Measurements from ENCODE around the gene NEUROG3. TPM values are rescaled to one million over a fixed set of nuclear protein-coding genes. Genes with fewer than 3 reads are reported as not detected.

The NEUROG3 gene
- total RNA-seq: under 1 TPM in 1 of 5 experiments, not detected in 4; 0.24 TPM
- not detected for polyA plus RNA-seq
- not detected for total RNA-seq

GRCh38 chr10:69573056-69573806, at the start of gene NEUROG3:
Gene NEUROG3, minus strand, starts transcription at chr10:69573422. Its CDS starts 379 bp downstream, at chr10:69573043.
- intact Hi-C loops (cut with micrococcal nuclease): loop anchor here in 1 of 2 donors (5.0 kb wide), 2 partner anchors 56 to 59 kb away; partner anchors contain the start of gene FAM241B

GRCh38 chr10:69620625-69621024, 47.4 kb upstream of the NEUROG3 start:
- no peaks in the 10 kb centered on the region for H3K27me3 ChIP-seq (ENCODE audit: control insufficient read depth in 2 of 2, insufficient read depth in 2 of 2, low read length in 2 of 2)
- DNase-seq (no peak), ATAC-seq (no peak)
- peaks cover 0 to 12% (median 0%) of the 10 kb centered on the region in 3 experiments for H3K9me3 ChIP-seq (ENCODE audit: control insufficient read depth in 2 of 3, low read length in 3 of 3)
- H3K4me3 ChIP-seq (ENCODE audit: low read length): no peak overlapping the region
- peak overlapping the region in 7 of 10 donors; percentile 11 to 63 (median 55) for H3K4me3 Mint-ChIP-seq
- peaks cover 19 to 61% (median 52%) of the 10 kb centered on the region in 7 donors for H3K4me1 Mint-ChIP-seq
- intact Hi-C loops (cut with micrococcal nuclease): no loop called here
- peaks cover 0 to 28% (median 12%) of the 10 kb centered on the region in 11 donors for H3K9me3 Mint-ChIP-seq
- CTCF ChIA-PET: interaction anchor here (0.9 to 1.3 kb wide), 2 partner anchors 9 to 16 kb away, joined by 3 read pairs; no protein-coding TSS in a partner anchor
- H3K36me3 ChIP-seq (ENCODE audit: control insufficient read depth in 2 of 3, insufficient read depth in 3 of 3, low read length in 3 of 3): no peaks in the 10 kb centered on the region
- POLR2A ChIA-PET: no interaction called here
- H3K27me3 Mint-ChIP-seq: peaks cover 0 to 14% (median 0%) of the 10 kb centered on the region in 5 donors
- H3K27ac ChIP-seq (ENCODE audit: low read depth, low read length): no peak overlapping the region
- peak overlapping the region in 2 of 9 donors; percentile 52 to 67 for H3K27ac Mint-ChIP-seq
- peaks cover 3 to 20% (median 7%) of the 10 kb centered on the region in 5 donors for H3K36me3 Mint-ChIP-seq
- H3K4me1 ChIP-seq (ENCODE audit: control insufficient read depth in 2 of 2, insufficient read depth in 2 of 2, low read length in 2 of 2): peaks cover 7 to 34% of the 10 kb centered on the region in 2 donors

More at GRCh38 chr10:69573056-69573806, at the start of gene NEUROG3:
- Histone ChIP-seq H3K27ac (ENCODE audit: low read depth, low read length) (no peak within 1 kb of the TSS), H3K9me3 (ENCODE audit: control insufficient read depth in 2 of 3, low read length in 3 of 3) (no peaks in the 10 kb centered on the region), H3K4me1 (ENCODE audit: control insufficient read depth in 2 of 2, insufficient read depth in 2 of 2, low read length in 2 of 2) (peaks cover 9 to 13% of the 10 kb centered on the region in 2 donors), H3K36me3 (ENCODE audit: control insufficient read depth in 2 of 3, insufficient read depth in 3 of 3, low read length in 3 of 3) (no peaks in the 10 kb centered on the region), H3K27me3 (ENCODE audit: control insufficient read depth in 2 of 2, insufficient read depth in 2 of 2, low read length in 2 of 2) (peaks cover 4 to 29% of the 10 kb centered on the region in 2 donors), H3K4me3 (ENCODE audit: low read length) (peak within 1 kb of the TSS; percentile 47)
- peak; percentile 44 for ATAC-seq
- no peak for DNase-seq
- H3K27me3 Mint-ChIP-seq: peaks cover 74 to 92% (median 80%) of the 10 kb centered on the region in 5 donors
- peak within 1 kb of the TSS; percentile 69 to 87 (median 82) for H3K4me3 Mint-ChIP-seq
- H3K36me3 Mint-ChIP-seq: no peaks in the 10 kb centered on the region
- H3K4me1 Mint-ChIP-seq: peaks cover 15 to 41% (median 28%) of the 10 kb centered on the region in 7 donors
- H3K9me3 Mint-ChIP-seq: peaks cover 0 to 3% (median 0%) of the 10 kb centered on the region in 11 donors
- ChIA-PET POLR2A (no interaction called here), CTCF (interaction anchor here (0.6 to 0.8 kb wide), 2 partner anchors 58 to 1791 kb away, joined by 3 read pairs; no protein-coding TSS in a partner anchor)
- no peak within 1 kb of the TSS for H3K27ac Mint-ChIP-seq

GRCh38 chr10:69619626-69620025, 46.4 kb upstream of the NEUROG3 start:
- H3K27ac Mint-ChIP-seq: no peak overlapping the region
- H3K4me1 Mint-ChIP-seq: peaks cover 18 to 52% (median 43%) of the 10 kb centered on the region in 7 donors
- CTCF ChIA-PET: interaction anchor here (1.0 to 1.4 kb wide), 4 partner anchors 10 to 121 kb away, joined by 3 to 4 read pairs (median 3); no protein-coding TSS in a partner anchor
- DNase-seq (no peak), ATAC-seq (no peak)
- intact Hi-C loops (cut with micrococcal nuclease): no loop called here
- H3K36me3 Mint-ChIP-seq: peaks cover 3 to 12% (median 5%) of the 10 kb centered on the region in 5 donors
- H3K4me3 ChIP-seq (ENCODE audit: low read length): no peak overlapping the region
- POLR2A ChIA-PET: no interaction called here
- H3K4me3 Mint-ChIP-seq: no peak overlapping the region
- no peaks in the 10 kb centered on the region for H3K36me3 ChIP-seq (ENCODE audit: control insufficient read depth in 2 of 3, insufficient read depth in 3 of 3, low read length in 3 of 3)
- H3K9me3 Mint-ChIP-seq: peaks cover 0 to 20% (median 11%) of the 10 kb centered on the region in 11 donors
- peaks cover 7 to 29% of the 10 kb centered on the region in 2 donors for H3K4me1 ChIP-seq (ENCODE audit: control insufficient read depth in 2 of 2, insufficient read depth in 2 of 2, low read length in 2 of 2)
- peaks cover 0 to 16% (median 0%) of the 10 kb centered on the region in 5 donors for H3K27me3 Mint-ChIP-seq
- no peaks in the 10 kb centered on the region for H3K27me3 ChIP-seq (ENCODE audit: control insufficient read depth in 2 of 2, insufficient read depth in 2 of 2, low read length in 2 of 2)
- no peak overlapping the region for H3K27ac ChIP-seq (ENCODE audit: low read depth, low read length)
- peaks cover 0 to 12% (median 0%) of the 10 kb centered on the region in 3 experiments for H3K9me3 ChIP-seq (ENCODE audit: control insufficient read depth in 2 of 3, low read length in 3 of 3)

- Histone ChIP-seq H3K27me3 (ENCODE audit: control insufficient read depth in 2 of 2, insufficient read depth in 2 of 2, low read length in 2 of 2) (no peaks in the 10 kb centered on the region), H3K36me3 (ENCODE audit: control insufficient read depth in 2 of 3, insufficient read depth in 3 of 3, low read length in 3 of 3) (no peaks in the 10 kb centered on the region), H3K4me3 (ENCODE audit: low read length) (no peak overlapping the region), H3K27ac (ENCODE audit: low read depth, low read length) (no peak overlapping the region), H3K4me1 (ENCODE audit: control insufficient read depth in 2 of 2, insufficient read depth in 2 of 2, low read length in 2 of 2) (peaks cover under 1 to 24% of the 10 kb centered on the region in 2 donors), H3K9me3 (ENCODE audit: control insufficient read depth in 2 of 3, low read length in 3 of 3) (peaks cover 0 to 6% (median 0%) of the 10 kb centered on the region in 3 experiments)
- intact Hi-C loops (cut with micrococcal nuclease): no loop called here
- ChIA-PET POLR2A (no interaction called here), CTCF (interaction anchor here (1.0 to 1.4 kb wide), 3 partner anchors 10 to 120 kb away, joined by 3 to 4 read pairs (median 3); no protein-coding TSS in a partner anchor)
- H3K27ac Mint-ChIP-seq: no peak overlapping the region
- H3K4me1 Mint-ChIP-seq: peaks cover 9 to 43% (median 34%) of the 10 kb centered on the region in 7 donors
- no peak for ATAC-seq
- peaks cover 0 to 13% (median 4%) of the 10 kb centered on the region in 11 donors for H3K9me3 Mint-ChIP-seq
- H3K4me3 Mint-ChIP-seq: no peak overlapping the region
- no peak for DNase-seq
- H3K27me3 Mint-ChIP-seq: peaks cover 0 to 19% (median 0%) of the 10 kb centered on the region in 5 donors
- peaks cover 1 to 5% (median 2%) of the 10 kb centered on the region in 5 donors for H3K36me3 Mint-ChIP-seq
Measured at GRCh38 chr10:69618746-69619145, 45.5 kb upstream of the NEUROG3 start.

- H3K4me3 Mint-ChIP-seq: no peak overlapping the region
- Histone ChIP-seq H3K9me3 (ENCODE audit: control insufficient read depth in 2 of 3, low read length in 3 of 3) (no peaks in the 10 kb centered on the region), H3K4me1 (ENCODE audit: control insufficient read depth in 2 of 2, insufficient read depth in 2 of 2, low read length in 2 of 2) (peaks cover 0 to 15% of the 10 kb centered on the region in 2 donors), H3K36me3 (ENCODE audit: control insufficient read depth in 2 of 3, insufficient read depth in 3 of 3, low read length in 3 of 3) (no peaks in the 10 kb centered on the region), H3K4me3 (ENCODE audit: low read length) (no peak overlapping the region), H3K27me3 (ENCODE audit: control insufficient read depth in 2 of 2, insufficient read depth in 2 of 2, low read length in 2 of 2) (no peaks in the 10 kb centered on the region), H3K27ac (ENCODE audit: low read depth, low read length) (no peak overlapping the region)
- intact Hi-C loops (cut with micrococcal nuclease): no loop called here
- peaks cover 0 to 5% (median 0%) of the 10 kb centered on the region in 5 donors for H3K36me3 Mint-ChIP-seq
- no peak for DNase-seq
- peaks cover 0 to 28% (median 0%) of the 10 kb centered on the region in 5 donors for H3K27me3 Mint-ChIP-seq
- no peak for ATAC-seq
- H3K27ac Mint-ChIP-seq: no peak overlapping the region
- ChIA-PET POLR2A (no interaction called here), CTCF (interaction anchor here (0.8 to 1.0 kb wide), 2 partner anchors 13 to 99 kb away, joined by 3 to 4 read pairs; partner anchors contain the start of gene FAM241B)
- H3K9me3 Mint-ChIP-seq: peaks cover 0 to 3% (median 0%) of the 10 kb centered on the region in 11 donors
- H3K4me1 Mint-ChIP-seq: peaks cover 5 to 23% (median 21%) of the 10 kb centered on the region in 7 donors
Measured at GRCh38 chr10:69616358-69616757, 43.1 kb upstream of the NEUROG3 start.

- Histone ChIP-seq H3K27me3 (ENCODE audit: control insufficient read depth in 2 of 2, insufficient read depth in 2 of 2, low read length in 2 of 2) (no peaks in the 10 kb centered on the region), H3K4me3 (ENCODE audit: low read length) (no peak overlapping the region), H3K4me1 (ENCODE audit: control insufficient read depth in 2 of 2, insufficient read depth in 2 of 2, low read length in 2 of 2) (no peaks in the 10 kb centered on the region), H3K27ac (ENCODE audit: low read depth, low read length) (no peak overlapping the region), H3K36me3 (ENCODE audit: control insufficient read depth in 2 of 3, insufficient read depth in 3 of 3, low read length in 3 of 3) (no peaks in the 10 kb centered on the region), H3K9me3 (ENCODE audit: control insufficient read depth in 2 of 3, low read length in 3 of 3) (no peaks in the 10 kb centered on the region)
- DNase-seq (no peak), ATAC-seq (no peak)
- peaks cover 0 to 7% (median 0%) of the 10 kb centered on the region in 5 donors for H3K36me3 Mint-ChIP-seq
- H3K9me3 Mint-ChIP-seq: peaks cover 0 to 14% (median 3%) of the 10 kb centered on the region in 11 donors
- POLR2A ChIA-PET: no interaction called here
- CTCF ChIA-PET: interaction anchor here (0.7 to 1.1 kb wide), 2 partner anchors 17 to 615 kb away, joined by 3 read pairs; no protein-coding TSS in a partner anchor
- no peak overlapping the region for H3K4me3 Mint-ChIP-seq
- intact Hi-C loops (cut with micrococcal nuclease): no loop called here
- peaks cover 0 to 40% (median 0%) of the 10 kb centered on the region in 5 donors for H3K27me3 Mint-ChIP-seq
- no peak overlapping the region for H3K27ac Mint-ChIP-seq
- peaks cover 0 to 1% (median 0%) of the 10 kb centered on the region in 7 donors for H3K4me1 Mint-ChIP-seq
Measured at GRCh38 chr10:69614130-69614529, 40.9 kb upstream of the NEUROG3 start.
